ENCODE results near the gene SMIM35. TPM values are rescaled to one million over a fixed set of nuclear protein-coding genes. Genes with fewer than 3 reads are reported as not detected.
"Not testable (repeated sequence)": the region's sequence is repeated elsewhere in the genome, so short reads cannot be mapped to it uniquely, and the experiment has no call there.

Gene SMIM35
- total RNA-seq, 4 donors from 2014 or later = not detected

DNA sequence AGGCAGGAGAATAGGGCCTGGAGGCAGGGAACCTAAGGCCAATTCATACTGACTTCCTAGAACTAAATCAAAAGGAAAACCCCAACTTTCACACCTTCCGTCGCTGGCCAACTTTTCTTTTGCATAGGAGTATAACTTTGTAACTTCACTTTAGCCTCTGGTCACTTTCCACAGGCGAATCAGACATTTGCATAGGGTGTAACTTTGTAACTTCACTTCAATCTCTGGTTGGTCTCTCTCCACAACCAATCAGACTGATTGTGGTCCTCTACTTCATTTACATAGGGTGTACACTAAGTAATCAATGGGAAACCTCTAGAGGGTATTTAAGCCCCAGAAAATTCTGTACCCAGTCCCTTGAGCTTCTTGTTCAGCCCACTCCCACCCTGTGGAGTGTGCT, 21.4 kb downstream of the SMIM35 start:
- in situ Hi-C loops (cut with MboI; ENCODE audit: low sequenced_read_pairs in 4 of 4) = loop anchor here in 1 of 4 donors (25.0 kb wide), 1 partner anchor 628 kb away; no protein-coding TSS in a partner anchor

DNA sequence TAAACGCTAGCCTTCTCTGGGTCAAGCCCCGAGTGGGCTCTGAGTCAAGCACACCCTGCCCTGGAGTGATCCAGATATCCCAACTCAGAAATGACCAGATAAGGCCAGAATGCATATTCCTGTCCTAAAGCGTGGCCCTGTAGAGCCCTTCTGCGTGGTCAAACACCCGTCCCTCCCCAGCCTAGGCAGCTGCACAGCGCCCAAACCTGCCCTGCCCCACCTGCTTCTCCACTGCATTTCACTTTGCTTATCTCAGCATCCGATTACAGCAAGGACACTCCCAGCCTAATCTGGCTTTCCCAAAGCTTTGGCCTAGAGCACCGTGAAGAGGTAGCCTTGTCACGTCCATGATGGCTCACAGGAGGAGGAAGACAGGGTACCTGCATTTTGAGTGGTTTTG, 21.8 kb downstream of the SMIM35 start:
- intact Hi-C loops (cut with DNase I; ENCODE audit: low total_unique reads) = no loop called here

More for the DNA sequence above, 21.4 kb downstream of the SMIM35 start:
- DNase-seq (no peak), ATAC-seq (no peak)
- Histone ChIP-seq H3K27ac (no peak overlapping the region), H3K4me1 (peaks cover 8 to 14% of the 10 kb centered on the region in 2 donors), H3K9me3 (no peaks in the 10 kb centered on the region), H3K27me3 (no peaks in the 10 kb centered on the region), H3K4me3 (no peak overlapping the region), H3K36me3 (no peaks in the 10 kb centered on the region)
- TF ChIP-seq, protein P1, sequence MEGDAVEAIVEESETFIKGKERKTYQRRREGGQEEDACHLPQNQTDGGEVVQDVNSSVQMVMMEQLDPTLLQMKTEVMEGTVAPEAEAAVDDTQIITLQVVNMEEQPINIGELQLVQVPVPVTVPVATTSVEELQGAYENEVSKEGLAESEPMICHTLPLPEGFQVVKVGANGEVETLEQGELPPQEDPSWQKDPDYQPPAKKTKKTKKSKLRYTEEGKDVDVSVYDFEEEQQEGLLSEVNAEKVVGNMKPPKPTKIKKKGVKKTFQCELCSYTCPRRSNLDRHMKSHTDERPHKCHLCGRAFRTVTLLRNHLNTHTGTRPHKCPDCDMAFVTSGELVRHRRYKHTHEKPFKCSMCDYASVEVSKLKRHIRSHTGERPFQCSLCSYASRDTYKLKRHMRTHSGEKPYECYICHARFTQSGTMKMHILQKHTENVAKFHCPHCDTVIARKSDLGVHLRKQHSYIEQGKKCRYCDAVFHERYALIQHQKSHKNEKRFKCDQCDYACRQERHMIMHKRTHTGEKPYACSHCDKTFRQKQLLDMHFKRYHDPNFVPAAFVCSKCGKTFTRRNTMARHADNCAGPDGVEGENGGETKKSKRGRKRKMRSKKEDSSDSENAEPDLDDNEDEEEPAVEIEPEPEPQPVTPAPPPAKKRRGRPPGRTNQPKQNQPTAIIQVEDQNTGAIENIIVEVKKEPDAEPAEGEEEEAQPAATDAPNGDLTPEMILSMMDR (IDR thresholded peaks at IDR 0.05 in 4 of 5, conservative IDR thresholded peaks at IDR 0.05 in 1 of 5) = no peak
- TF ChIP-seq POLR2A (IDR thresholded peaks at IDR 0.05) = no peak
- intact Hi-C loops (cut with DNase I; ENCODE audit: low total_unique reads) = no loop called here

DNA sequence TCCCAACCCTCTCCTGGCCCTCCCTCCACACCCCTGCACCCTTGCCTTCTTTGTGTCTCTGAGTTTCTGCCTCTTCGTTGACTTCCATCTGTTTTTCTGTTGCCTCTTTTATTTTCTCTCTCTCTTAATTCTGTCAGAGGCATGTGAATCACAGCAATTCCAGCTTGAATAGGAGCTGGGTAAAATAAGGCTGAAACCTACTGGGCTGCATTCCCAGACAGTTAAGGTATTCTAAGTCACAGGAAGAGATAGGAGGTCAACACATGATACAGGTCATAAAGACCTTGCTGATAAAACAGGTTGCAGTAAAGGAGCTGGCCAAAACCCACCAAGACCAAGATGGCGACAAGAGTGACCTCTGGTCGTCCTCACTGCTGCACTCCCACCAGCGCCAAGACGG, 24.1 kb downstream of the SMIM35 start:
- in situ Hi-C loops (cut with MboI; ENCODE audit: low sequenced_read_pairs in 4 of 4) = loop anchor here in 1 of 4 donors (25.0 kb wide), 1 partner anchor 625 kb away; no protein-coding TSS in a partner anchor
- intact Hi-C loops (cut with DNase I; ENCODE audit: low total_unique reads); ATAC-seq; DNase-seq; H3K4me3 ChIP-seq; H3K27me3 ChIP-seq; H3K27ac ChIP-seq; H3K36me3 ChIP-seq; H3K9me3 ChIP-seq: not testable (repeated sequence)
- H3K4me1 ChIP-seq = peaks cover 8 to 20% of the 10 kb centered on the region in 2 donors

More for the DNA sequence above, 21.8 kb downstream of the SMIM35 start:
- ATAC-seq (no peak), DNase-seq (no peak)
- in situ Hi-C loops (cut with MboI; ENCODE audit: low sequenced_read_pairs in 4 of 4) = loop anchor here in 1 of 4 donors (25.0 kb wide), 1 partner anchor 628 kb away; no protein-coding TSS in a partner anchor
- no peak overlapping the region for H3K27ac ChIP-seq
- H3K4me1 ChIP-seq = peaks cover 8 to 18% of the 10 kb centered on the region in 2 donors
- H3K36me3 ChIP-seq = no peaks in the 10 kb centered on the region
- H3K4me3 ChIP-seq = no peak overlapping the region
- no peaks in the 10 kb centered on the region for H3K27me3 ChIP-seq
- no peaks in the 10 kb centered on the region for H3K9me3 ChIP-seq
- no peak for TF ChIP-seq POLR2A (IDR thresholded peaks at IDR 0.05)
- TF ChIP-seq, protein P1 (IDR thresholded peaks at IDR 0.05 in 4 of 5, conservative IDR thresholded peaks at IDR 0.05 in 1 of 5) = no peak

DNA sequence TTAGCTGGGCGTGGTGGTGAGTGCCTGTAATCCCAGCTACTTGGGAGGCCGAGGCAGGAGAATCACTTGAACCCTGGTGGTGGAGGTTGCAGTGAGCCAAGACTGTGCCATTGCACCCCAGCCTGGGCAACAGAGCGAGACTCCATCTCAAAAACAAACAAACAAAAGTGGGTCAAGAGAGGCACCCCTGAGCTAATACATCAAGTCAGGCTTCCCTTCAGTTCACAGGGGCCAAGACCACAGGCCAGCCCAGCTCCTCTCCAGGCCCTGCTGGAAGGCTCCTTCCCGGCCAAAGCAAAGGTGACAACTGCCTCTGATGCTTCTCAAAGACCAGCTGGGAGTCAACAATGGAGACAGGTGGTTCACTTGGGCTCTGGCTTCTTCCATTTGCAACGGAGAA, 24.6 kb downstream of the SMIM35 start:
- H3K27me3 ChIP-seq; H3K36me3 ChIP-seq; H3K9me3 ChIP-seq; DNase-seq; intact Hi-C loops (cut with DNase I; ENCODE audit: low total_unique reads); H3K4me3 ChIP-seq; ATAC-seq; H3K27ac ChIP-seq: not testable (repeated sequence)
- in situ Hi-C loops (cut with MboI; ENCODE audit: low sequenced_read_pairs in 4 of 4) = loop anchor here in 1 of 4 donors (25.0 kb wide), 1 partner anchor 625 kb away; no protein-coding TSS in a partner anchor
- H3K4me1 ChIP-seq = peaks cover 8 to 20% of the 10 kb centered on the region in 2 donors

DNA sequence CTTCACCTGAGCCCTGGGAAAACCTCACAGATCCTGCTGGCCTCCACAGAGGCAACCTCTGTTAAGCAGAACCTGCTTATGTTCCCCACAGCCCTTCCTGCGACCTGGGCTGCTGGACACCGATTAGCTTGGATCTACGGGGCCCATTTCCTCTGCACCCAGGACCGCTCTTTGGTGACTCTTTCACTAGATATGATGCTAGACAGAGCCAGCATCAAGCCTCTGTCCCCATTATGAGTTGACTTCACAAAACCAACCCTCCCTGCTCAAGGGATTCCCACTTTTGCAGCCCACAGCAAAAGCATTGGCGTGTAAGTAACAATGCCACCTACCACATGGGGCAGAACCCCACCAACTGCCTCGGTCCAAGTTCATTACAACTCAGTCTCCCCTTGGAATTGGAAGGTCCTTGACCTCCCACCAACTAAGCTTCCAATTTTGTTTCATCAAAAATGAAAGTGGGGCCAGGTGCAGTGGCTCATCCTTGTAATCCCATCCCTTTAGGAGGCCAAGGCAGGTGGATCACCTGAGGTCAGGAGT, 25.1 kb downstream of the SMIM35 start:
- ATAC-seq (no peak), DNase-seq (no peak)
- no peak for TF ChIP-seq POLR2A (IDR thresholded peaks at IDR 0.05)
- TF ChIP-seq, protein P1 (IDR thresholded peaks at IDR 0.05 in 4 of 5, conservative IDR thresholded peaks at IDR 0.05 in 1 of 5) = no peak
- Histone ChIP-seq H3K4me1 (peaks cover 8 to 20% of the 10 kb centered on the region in 2 donors), H3K27me3 (no peaks in the 10 kb centered on the region), H3K4me3 (no peak overlapping the region), H3K27ac (peak overlapping the region in 1 of 4 donors; percentile 69), H3K9me3 (no peaks in the 10 kb centered on the region), H3K36me3 (no peaks in the 10 kb centered on the region)
- intact Hi-C loops (cut with DNase I; ENCODE audit: low total_unique reads) (no loop called here), in situ Hi-C loops (cut with MboI; ENCODE audit: low sequenced_read_pairs in 4 of 4) (loop anchor here in 1 of 4 donors (25.0 kb wide), 1 partner anchor 624 kb away; no protein-coding TSS in a partner anchor)

Data from gastrocnemius medialis (tissue), 4 donors.